Measurements from ENCODE around the gene SAC3D1. TPM values are rescaled to one million over a fixed set of nuclear protein-coding genes. Genes with fewer than 3 reads are reported as not detected.
A peak's percentile ranks its signal among the peaks of the same experiment; 100 is the strongest.

Gene SAC3D1
- total and polyA plus RNA-seq, 2 donors = 3.0 to 14.7 TPM

GRCh38 chr11:65036931-65037330 is 4.1 kb upstream of the SAC3D1 start:
- no peak overlapping the region for H3K27ac ChIP-seq (ENCODE audit: low read depth)
- DNase-seq (ENCODE audit: extremely low spot score) = no peak
- 87% methylated on average over 6 of the region's 6 CpGs for WGBS
- H3K4me1 ChIP-seq (ENCODE audit: insufficient read depth) = no peaks in the 10 kb centered on the region
- no peak overlapping the region for H3K4me3 ChIP-seq (ENCODE audit: low read depth, low read length)
- H3K36me3 ChIP-seq (ENCODE audit: insufficient read depth) = peaks cover 7% of the 10 kb centered on the region

GRCh38 chr11:65040520-65040846 is 527 bp upstream of the SAC3D1 start:
- DNase-seq (ENCODE audit: extremely low spot score) = no peak
- WGBS = 12% methylated on average over 7 of the region's 7 CpGs
- Histone ChIP-seq H3K4me3 (ENCODE audit: low read depth, low read length) (peak overlapping the region; percentile 72), H3K36me3 (ENCODE audit: insufficient read depth) (peaks cover under 1% of the 10 kb centered on the region), H3K4me1 (ENCODE audit: insufficient read depth) (no peaks in the 10 kb centered on the region), H3K27ac (ENCODE audit: low read depth) (peak overlapping the region; percentile 93)

GRCh38 chr11:65042891-65043290 is 1.9 kb downstream of the SAC3D1 start:
- no peaks in the 10 kb centered on the region for H3K4me1 ChIP-seq (ENCODE audit: insufficient read depth)
- no peaks in the 10 kb centered on the region for H3K36me3 ChIP-seq (ENCODE audit: insufficient read depth)
- no peak for DNase-seq (ENCODE audit: extremely low spot score)
- 92% methylated on average over 6 of the region's 6 CpGs for WGBS
- no peak overlapping the region for H3K27ac ChIP-seq (ENCODE audit: low read depth)
- H3K4me3 ChIP-seq (ENCODE audit: low read depth, low read length) = no peak overlapping the region

- H3K4me1 ChIP-seq (ENCODE audit: insufficient read depth) = no peaks in the 10 kb centered on the region
- no peak overlapping the region for H3K4me3 ChIP-seq (ENCODE audit: low read depth, low read length)
- H3K27ac ChIP-seq (ENCODE audit: low read depth) = no peak overlapping the region
- no peak for DNase-seq (ENCODE audit: extremely low spot score)
- 86% methylated on average over 23 of the region's 23 CpGs for WGBS
- no peaks in the 10 kb centered on the region for H3K36me3 ChIP-seq (ENCODE audit: insufficient read depth)
These were observed 3.0 kb downstream of the SAC3D1 start for GRCh38 chr11:65043881-65044501.

GRCh38 chr11:65045061-65045460 is 4.1 kb downstream of the SAC3D1 start:
- Histone ChIP-seq H3K27ac (ENCODE audit: low read depth) (no peak overlapping the region), H3K36me3 (ENCODE audit: insufficient read depth) (no peaks in the 10 kb centered on the region), H3K4me1 (ENCODE audit: insufficient read depth) (no peaks in the 10 kb centered on the region), H3K4me3 (ENCODE audit: low read depth, low read length) (no peak overlapping the region)
- no peak for DNase-seq (ENCODE audit: extremely low spot score)
- WGBS = 91% methylated on average over 5 of the region's 5 CpGs

GRCh38 chr11:65045728-65046127 is 4.7 kb downstream of the SAC3D1 start:
- Histone ChIP-seq H3K4me3 (ENCODE audit: low read depth, low read length) (no peak overlapping the region), H3K27ac (ENCODE audit: low read depth) (no peak overlapping the region), H3K36me3 (ENCODE audit: insufficient read depth) (no peaks in the 10 kb centered on the region), H3K4me1 (ENCODE audit: insufficient read depth) (no peaks in the 10 kb centered on the region)
- WGBS = 85% methylated on average over 7 of the region's 7 CpGs
- DNase-seq (ENCODE audit: extremely low spot score) = no peak

- no peaks in the 10 kb centered on the region for H3K4me1 ChIP-seq (ENCODE audit: insufficient read depth)
- WGBS = 9% methylated on average over 56 of the region's 56 CpGs
- H3K36me3 ChIP-seq (ENCODE audit: insufficient read depth) = no peaks in the 10 kb centered on the region
- H3K4me3 ChIP-seq (ENCODE audit: low read depth, low read length) = peak overlapping the region; percentile 54
- no peak for DNase-seq (ENCODE audit: extremely low spot score)
- H3K27ac ChIP-seq (ENCODE audit: low read depth) = peak overlapping the region; percentile 35
These were observed 6.8 kb downstream of the SAC3D1 start for GRCh38 chr11:65047581-65048422.

GRCh38 chr11:65051398-65051858 is 10.4 kb downstream of the SAC3D1 start:
- Histone ChIP-seq H3K4me1 (ENCODE audit: insufficient read depth) (no peaks in the 10 kb centered on the region), H3K27ac (ENCODE audit: low read depth) (no peak overlapping the region), H3K4me3 (ENCODE audit: low read depth, low read length) (no peak overlapping the region), H3K36me3 (ENCODE audit: insufficient read depth) (no peaks in the 10 kb centered on the region)
- 82% methylated on average over 9 of the region's 9 CpGs for WGBS
- no peak for DNase-seq (ENCODE audit: extremely low spot score)

GRCh38 chr11:65053827-65054508 is 13.0 kb downstream of the SAC3D1 start:
- no peak overlapping the region for H3K27ac ChIP-seq (ENCODE audit: low read depth)
- H3K4me1 ChIP-seq (ENCODE audit: insufficient read depth) = no peaks in the 10 kb centered on the region
- no peak overlapping the region for H3K4me3 ChIP-seq (ENCODE audit: low read depth, low read length)
- H3K36me3 ChIP-seq (ENCODE audit: insufficient read depth) = no peaks in the 10 kb centered on the region
- DNase-seq (ENCODE audit: extremely low spot score) = no peak
- 47% methylated on average over 8 of the region's 8 CpGs for WGBS

- no peak for DNase-seq (ENCODE audit: extremely low spot score)
- Histone ChIP-seq H3K27ac (ENCODE audit: low read depth) (no peak overlapping the region), H3K4me1 (ENCODE audit: insufficient read depth) (no peaks in the 10 kb centered on the region), H3K36me3 (ENCODE audit: insufficient read depth) (no peaks in the 10 kb centered on the region), H3K4me3 (ENCODE audit: low read depth, low read length) (no peak overlapping the region)
- WGBS = 86% methylated on average over 1 of the region's 1 CpG
These were observed 14.5 kb downstream of the SAC3D1 start for GRCh38 chr11:65055538-65055937.

GRCh38 chr11:65056999-65057398 is 16.0 kb downstream of the SAC3D1 start:
- no peaks in the 10 kb centered on the region for H3K4me1 ChIP-seq (ENCODE audit: insufficient read depth)
- no peak overlapping the region for H3K4me3 ChIP-seq (ENCODE audit: low read depth, low read length)
- no peaks in the 10 kb centered on the region for H3K36me3 ChIP-seq (ENCODE audit: insufficient read depth)
- 88% methylated on average over 6 of the region's 6 CpGs for WGBS
- H3K27ac ChIP-seq (ENCODE audit: low read depth) = no peak overlapping the region
- DNase-seq (ENCODE audit: extremely low spot score) = no peak

- WGBS = 91% methylated on average over 7 of the region's 7 CpGs
- H3K4me1 ChIP-seq (ENCODE audit: insufficient read depth) = no peaks in the 10 kb centered on the region
- H3K27ac ChIP-seq (ENCODE audit: low read depth) = no peak overlapping the region
These were observed 16.5 kb downstream of the SAC3D1 start for GRCh38 chr11:65057526-65057925.

GRCh38 chr11:65058012-65058411 is 17.0 kb downstream of the SAC3D1 start:
- DNase-seq (ENCODE audit: extremely low spot score) = no peak
- Histone ChIP-seq H3K36me3 (ENCODE audit: insufficient read depth) (no peaks in the 10 kb centered on the region), H3K27ac (ENCODE audit: low read depth) (no peak overlapping the region), H3K4me1 (ENCODE audit: insufficient read depth) (no peaks in the 10 kb centered on the region), H3K4me3 (ENCODE audit: low read depth, low read length) (no peak overlapping the region)
- WGBS = 67% methylated on average over 13 of the region's 13 CpGs

More at GRCh38 chr11:65057526-65057925, 16.5 kb downstream of the SAC3D1 start:
- H3K36me3 ChIP-seq (ENCODE audit: insufficient read depth) = no peaks in the 10 kb centered on the region
- no peak for DNase-seq (ENCODE audit: extremely low spot score)
- H3K4me3 ChIP-seq (ENCODE audit: low read depth, low read length) = no peak overlapping the region

Data from urinary bladder (tissue), 4 donors.